HG02840 (cell line): Measurements from ENCODE around the gene GPA33.

Experiments
- ATAC-seq: cut with Tn5 transposase; IDR thresholded peaks from one replicate; pipeline ENCODE4 v1.9.1; 2021; ENCODE audit warnings: mild to moderate bottlenecking, moderate library complexity, moderate number of reproducible peaks; ENCODE audit not compliant: unreplicated experiment, low FRiP score

Gene GPA33

DNA sequence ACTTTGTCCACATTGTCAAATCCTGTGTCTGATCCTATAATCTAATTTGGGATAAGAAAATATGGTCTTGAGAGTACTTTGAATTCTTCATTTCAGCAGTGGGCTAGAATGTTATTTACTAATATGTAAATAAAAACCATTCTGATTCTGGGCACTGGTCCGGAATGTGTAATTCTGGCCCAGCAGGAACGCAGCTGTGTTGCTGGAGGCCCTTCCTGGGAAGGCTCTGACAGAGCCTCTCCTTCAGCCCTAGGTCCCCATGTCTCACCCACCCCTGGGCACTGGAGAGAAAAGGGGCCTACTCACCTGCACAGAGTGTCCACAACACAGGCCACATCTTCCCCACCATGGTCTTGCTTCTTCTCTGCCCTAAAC, 251 bp downstream of the GPA33 start:
- no peak for ATAC-seq

DNA sequence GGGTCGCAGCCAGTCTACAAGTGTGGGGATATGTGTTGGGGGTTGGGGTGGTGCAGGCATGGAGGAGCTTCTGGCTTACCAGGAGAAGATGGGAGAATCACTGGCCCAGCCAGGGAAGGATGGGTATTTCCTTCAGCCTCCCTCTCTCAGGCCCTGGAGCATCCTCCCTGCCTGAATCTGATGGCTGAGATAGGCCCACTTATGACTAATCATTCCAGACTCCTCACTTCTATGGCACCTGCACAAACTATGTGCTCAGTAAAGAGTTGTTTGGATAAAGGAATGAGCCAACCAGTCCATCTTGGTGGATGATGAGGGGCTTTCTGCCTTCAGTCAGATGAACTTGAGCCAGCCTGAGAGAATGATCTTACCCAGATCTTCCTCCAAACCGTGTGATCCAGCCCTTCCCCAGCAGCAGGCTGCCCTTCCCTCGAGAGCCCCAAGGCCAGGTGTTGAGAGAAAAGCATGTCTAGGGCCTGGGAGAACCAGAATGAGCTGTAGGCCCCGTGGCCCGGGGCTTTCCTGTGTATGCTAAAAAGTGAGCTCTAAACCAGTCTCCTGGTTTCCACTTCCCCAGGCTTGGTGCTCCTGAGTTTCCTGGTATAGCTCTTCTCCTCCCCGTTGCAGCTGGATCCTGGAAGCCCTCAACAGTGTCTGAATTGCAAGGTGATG, 1.3 kb downstream of the GPA33 start:
- ATAC-seq = no peak

DNA sequence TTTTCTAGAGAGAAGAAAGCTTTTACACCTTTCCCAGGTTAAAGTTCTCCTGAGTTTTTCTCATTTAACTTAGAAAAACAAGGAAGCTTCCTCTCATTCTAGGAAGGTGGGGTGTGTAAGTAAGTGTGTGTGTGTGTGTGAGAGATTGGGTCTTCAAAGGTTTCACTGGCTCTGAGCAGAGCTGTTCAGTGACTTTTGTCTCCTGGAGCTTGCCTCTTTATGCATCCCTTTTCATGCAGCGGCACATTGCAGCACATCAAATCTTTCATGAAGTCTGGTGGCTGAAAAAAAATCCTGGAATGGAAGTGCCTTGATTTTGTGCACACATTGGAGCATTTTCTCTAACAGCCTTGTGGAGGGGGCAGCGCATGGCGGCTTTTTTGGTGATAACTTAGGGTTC, 3.4 kb downstream of the GPA33 start:
- ATAC-seq = no peak

DNA sequence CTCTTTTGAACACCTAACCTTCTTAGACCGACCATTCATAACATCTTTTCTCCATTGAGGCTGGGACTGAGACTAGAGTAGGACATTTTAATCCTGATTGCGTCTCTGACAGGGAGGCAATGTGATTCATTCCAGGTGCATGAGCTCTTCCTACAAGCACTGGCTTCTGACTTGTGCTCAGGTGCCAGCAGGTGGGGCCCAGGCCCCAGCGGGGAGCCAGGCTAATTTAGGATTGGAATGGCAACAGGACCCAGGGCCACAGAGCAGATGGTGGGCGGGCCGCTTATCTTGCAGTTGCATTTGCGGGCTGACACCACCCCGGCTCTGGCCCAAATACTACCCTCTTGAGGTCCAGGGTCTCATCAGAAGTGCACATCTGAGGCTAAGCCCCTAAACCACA, 4.1 kb downstream of the GPA33 start:
- ATAC-seq = no peak

DNA sequence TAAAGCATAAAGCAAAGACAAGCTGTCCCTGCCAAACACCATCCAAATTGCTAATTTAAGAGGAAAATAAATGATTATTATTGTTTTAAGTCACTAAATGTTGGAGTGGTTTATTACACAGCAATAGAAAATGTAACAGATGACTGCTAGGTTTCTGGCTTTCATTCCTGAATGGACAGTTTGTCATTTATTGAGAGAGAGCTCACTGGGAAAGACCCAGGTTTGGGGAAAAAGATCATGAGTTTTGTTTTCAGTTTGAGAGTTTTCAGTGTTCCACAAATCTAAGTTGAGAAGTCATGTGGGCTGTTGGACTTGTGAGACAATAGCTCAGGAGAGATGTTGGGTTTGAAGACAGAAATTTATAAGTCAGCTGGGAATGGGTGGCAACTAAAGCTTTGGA, 5.4 kb downstream of the GPA33 start:
- no peak for ATAC-seq

DNA sequence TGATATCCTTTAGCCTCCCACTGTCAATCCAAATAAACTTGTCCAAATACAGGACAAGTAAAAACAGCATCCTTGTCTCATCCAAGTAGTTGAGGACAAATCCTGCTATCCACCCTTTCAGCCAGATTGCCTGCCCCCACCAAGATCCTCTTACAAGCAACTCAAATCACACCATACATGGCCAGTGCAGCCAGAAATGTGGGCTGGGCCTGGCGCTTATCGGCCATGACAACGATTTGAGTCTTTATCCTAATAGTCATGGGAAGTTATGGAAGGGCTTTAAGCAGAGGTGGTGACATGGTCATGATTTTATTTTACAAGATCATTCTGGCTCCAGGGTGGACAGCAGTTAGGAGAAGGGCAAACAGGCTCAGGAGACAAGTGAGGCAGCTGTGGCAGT, 6.3 kb downstream of the GPA33 start:
- no peak for ATAC-seq

DNA sequence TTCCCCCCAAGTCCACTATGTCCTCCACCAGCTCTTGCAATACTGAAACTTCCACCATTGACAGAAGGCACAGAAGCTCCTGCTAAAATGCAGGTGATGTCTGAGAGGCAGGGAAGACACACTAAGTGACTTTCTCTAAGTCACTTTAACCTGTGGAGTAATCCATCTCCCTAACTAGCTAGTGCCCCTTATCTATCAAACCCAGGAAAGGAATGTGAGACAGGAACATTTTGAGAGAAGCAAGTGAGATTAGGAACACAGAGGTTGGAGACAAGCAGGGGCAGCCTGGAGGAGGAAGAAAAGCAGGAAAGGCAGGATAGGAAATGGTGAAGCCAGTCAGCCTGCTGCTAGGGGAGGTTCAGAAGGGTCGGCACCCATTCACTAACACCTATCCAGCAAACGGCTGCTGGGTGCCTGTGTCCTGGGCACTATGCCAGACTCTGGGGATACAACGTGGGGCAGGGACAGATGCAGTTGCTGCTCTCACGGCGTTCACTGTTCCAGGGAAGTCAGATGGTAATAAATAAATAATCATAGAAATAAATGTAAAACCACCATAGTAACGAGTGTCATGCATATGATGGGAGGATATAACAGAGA, 7.0 kb downstream of the GPA33 start:
- no peak for ATAC-seq

DNA sequence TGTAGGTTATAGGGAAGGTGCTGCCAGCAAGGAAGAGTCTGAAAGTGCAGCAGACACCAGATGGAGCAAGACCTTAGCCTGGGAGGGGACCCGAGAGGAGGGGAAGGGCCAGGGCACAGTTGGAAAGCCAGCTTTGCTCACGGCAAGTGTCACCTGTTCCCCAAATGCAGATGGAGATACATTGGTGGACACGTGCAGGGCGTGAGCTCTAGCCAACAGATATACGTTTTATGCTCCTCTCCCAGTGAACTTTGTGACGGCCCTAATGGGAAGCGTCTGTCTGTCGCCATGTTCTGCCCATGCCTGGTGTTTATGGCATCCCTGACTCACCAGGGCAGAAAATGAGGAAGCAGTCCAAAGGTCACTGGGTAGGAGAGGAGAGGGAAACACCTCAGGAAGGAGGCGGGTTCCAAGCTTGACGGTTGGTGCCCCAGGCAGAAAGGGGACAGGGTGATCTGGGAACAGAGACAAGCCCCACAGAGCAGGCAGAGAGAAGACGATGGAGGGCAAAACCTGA, 7.6 kb downstream of the GPA33 start:
- ATAC-seq = no peak

DNA sequence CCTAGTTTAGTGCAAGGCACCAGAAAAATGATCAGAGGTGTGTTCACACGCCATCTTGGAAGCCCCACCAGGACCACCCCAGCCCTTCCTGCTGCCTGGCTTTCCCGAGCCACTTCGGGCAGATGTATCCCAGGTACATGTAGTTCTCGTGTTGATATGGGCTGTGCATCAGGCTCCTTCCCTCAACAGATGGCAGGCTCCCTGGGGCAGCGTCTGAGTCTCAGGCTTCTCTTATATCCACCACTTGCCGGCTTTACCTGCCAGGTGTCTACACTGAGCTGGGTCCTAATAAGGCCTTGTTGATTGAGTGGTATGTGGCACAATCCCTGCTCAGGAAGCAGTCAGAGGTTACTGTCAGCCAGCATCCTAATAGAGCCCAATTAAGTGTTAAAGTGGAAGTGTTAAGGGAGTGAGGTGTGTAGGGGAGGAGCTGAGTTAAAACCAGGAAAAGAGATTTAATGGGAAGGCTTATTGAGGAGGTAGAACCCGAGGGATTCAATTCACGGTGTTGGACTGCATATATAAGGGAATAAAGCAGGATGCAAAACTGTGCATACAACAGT, 8.5 kb downstream of the GPA33 start:
- ATAC-seq = no peak

DNA sequence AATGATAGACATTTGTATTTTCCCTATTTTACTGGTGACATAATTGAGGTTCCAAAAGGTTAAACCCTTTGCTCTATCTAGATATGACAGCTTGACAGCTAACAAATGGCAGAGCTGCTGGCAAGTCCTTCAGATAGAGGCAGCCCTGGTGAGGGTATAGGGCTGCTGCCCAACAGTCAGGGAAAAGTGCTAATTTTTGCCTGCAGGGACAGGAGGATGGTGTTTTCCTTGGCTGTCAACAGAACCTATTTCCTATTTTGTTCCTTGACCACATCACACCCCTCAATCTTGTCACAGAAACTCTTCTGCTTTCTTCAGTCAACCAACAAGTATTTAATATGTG, 12.3 kb downstream of the GPA33 start:
- ATAC-seq = no peak

DNA sequence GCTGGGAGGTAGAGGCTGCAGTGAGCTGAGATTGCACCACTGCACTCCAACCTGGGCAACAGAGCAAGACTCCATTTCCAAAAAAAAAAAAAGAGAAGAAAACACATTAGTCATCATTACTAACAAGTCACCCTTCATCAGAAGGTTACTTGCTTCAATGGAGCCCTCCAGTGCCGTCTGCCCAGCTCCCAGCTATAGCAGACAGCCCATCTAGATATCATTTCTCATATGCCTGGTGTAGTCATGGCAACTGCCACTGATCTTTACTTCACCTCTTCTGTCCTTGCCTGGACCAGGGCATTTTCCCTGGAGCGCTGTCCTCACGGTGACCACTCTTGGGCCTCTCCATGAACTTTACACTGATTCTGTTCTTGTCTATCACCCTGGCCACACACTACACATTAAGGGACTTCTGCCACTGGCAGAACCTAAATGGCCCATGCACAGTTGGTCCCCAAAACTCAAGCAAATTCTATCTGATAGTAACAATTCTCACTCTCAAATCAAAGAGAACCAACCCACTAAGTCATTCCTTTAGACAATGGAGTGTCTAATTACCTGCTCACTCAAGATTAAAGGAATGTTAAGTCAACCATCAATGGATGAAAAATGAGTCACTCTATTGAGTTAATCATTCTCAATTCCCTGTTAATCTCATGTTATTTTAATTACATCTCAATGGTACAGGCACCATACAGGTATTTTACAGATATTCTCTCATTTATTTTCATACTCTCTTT, 12.9 kb downstream of the GPA33 start:
- no peak for ATAC-seq

DNA sequence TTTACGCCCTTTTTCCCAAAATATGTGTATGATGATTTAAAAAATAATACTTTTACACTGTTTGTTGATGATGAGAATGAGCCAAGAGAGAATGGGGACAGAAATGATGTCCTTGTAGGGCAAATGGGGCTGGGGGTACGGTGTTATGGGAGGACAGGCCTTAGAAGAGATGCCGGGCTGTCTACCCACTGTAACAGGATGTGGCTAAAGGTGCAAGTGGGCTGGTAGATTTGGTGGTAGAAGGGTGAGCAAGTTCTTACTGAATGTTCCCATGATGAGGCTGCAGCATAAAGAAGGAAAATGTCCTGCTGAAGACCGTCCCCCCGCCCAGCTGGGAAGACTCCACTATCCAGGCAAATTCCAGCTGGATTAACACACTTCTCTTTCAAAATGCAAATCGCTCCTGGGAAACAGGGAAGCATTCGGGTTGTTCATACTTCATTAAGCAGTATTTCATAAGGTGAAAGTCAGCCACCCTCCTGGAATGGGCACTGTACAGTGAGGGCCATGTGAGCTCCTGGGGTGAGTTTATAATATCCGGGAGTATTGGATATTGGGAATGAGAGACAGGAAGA, 14.0 kb downstream of the GPA33 start:
- ATAC-seq = no peak

DNA sequence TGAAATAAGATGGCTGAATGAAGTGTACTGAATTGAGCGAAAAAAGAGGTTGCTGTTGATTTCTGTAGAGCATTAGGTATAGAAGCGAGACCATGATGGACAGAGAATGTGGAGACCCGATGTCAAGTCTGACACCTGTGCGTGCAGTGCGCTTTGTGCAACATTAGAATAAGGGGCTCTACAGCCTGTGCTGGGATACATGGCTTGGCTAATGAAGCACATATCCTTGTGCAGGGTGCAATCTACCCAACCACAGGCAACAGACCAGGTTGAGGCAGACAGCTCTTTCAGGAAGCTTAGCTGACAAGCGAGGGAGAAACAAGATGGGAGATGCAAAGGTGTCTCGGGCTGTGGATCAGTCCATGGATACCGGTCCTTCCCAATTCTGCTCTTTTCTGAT, 18.9 kb downstream of the GPA33 start:
- ATAC-seq = no peak

DNA sequence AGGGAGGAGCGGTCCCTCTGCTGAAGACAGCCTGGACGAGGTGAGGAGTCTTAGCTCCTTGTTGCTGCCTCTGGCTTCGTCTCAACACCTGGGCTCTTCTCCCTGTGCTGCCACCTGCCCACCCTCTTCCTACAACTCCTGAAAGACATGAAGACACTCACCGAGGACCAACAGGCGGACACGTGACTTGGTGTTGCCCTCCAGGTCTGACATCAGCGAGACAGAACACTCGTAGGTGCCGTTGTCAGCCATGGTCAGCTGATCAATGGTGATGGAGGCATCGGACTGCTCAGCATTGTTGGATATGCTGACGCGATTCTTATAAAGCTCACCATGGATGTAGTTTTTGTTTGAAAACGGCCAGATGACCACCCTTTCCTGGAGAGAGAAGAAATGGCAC, 21.4 kb downstream of the GPA33 start:
- no peak for ATAC-seq

DNA sequence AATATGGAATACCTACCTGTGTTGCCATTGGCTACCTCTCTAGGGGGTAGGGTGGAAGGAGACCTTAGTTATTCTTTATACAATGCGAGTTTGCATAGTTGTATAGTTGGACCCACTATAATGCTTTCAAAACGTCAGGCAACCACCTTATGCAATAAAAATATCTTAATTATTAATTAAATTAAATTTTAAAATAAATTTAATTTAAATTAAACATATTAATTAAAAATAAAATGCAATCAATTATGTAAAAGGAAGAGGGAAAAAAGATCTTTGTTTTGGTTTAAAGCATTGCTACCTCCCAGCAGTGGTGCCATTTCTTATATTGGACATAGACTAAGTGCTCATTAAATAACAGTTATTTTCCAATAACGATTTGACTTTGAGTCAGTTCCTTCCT, 22.3 kb downstream of the GPA33 start:
- no peak for ATAC-seq

DNA sequence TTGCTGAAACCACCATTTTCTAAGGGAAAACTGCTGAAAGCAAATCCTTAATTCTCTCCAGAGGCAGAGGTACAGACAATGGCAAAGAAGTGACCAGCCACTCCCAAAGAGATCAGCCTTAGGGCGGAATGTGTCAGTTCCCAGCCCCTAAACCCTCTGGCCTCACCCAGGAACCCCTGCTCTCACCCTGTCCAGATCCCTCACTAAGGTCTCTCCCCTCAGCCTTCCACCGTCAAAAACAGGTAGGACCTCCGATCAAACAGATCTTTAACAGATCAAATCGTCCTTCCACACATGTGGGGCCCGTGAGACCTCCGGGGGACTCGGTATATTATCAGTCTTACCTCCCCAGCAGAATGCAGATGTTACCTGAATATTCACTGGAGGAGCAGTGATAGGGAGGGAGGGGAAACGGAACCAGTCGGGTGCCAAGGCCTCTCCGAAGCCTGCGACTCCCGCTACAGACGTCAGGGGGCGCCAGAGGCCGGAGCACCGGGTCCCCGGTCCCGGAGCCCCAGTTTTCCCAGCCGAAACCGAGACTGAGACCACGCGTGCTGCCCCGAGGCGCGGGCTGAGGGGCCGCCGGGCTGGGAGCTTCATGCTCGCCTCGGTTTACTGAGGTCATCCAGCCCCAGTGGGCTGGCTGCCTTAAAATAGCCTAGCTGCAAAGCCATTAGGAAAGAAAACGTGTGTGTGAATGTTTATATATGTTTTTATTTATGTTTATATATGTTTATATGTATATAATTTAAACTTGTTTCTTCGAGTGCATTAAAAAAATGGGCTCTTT, 23.6 kb downstream of the GPA33 start:
- ATAC-seq = peak; percentile 54

DNA sequence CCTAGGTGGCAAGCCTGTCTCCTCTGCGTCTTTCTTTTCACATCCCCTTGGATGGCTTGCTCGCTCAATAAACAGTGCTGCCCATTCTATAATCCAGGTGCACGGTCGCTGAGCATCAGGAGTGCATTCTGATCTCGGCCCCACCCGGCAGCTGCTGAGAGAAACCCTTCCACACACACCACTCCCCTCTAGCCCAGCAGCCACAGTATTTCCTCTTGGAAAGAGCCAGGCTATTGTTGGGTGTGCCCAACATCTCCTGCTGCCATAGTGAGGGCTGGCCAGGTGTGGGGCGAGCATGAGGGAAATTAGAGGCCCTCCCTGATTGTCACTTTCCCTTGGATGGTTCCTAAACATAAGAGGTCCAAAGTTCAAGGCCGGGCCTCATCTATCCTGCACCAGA, 24.7 kb downstream of the GPA33 start:
- no peak for ATAC-seq

DNA sequence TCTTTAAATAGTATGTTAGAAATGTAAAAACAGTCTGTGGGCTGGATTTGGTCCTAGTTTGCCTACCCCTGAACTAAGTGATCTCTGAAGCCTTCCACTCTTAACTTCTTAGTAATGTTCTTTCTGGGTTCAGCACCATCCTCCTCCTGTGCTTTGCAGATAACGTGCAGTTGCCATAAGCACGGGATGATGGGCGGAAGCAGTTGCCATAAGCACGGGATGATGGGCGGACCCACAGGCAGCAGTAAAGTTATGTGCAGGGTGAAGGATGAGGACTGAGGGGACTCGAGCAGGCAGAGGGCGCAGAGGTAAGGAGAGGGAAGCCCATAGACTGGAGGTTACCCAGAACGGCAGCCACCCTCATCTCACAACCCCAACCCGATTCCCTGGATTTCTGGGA, 25.6 kb downstream of the GPA33 start:
- no peak for ATAC-seq

DNA sequence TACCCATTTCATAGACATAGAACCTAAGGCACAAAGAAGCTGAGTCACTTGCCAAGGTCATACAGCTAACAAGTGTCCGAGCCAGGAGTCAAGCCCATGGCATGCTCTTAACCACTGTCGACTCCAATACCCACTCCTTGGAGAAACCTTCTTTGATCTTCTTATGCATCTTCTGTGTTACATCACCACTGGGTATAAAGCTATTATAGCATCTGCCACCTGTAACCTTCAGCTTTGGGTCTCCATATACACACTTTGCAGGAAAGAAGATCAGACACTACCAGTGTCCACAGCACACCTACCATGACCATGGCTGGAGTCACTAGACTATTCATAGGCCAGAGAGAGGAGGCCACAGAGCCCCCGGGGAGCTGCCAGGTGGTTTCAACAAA, 29.1 kb downstream of the GPA33 start:
- no peak for ATAC-seq
